K562 (cell line): Measurements from ENCODE around the gene EGR1. TPM values are rescaled to one million over a fixed set of nuclear protein-coding genes. Genes with fewer than 3 reads are reported as not detected.

Experiments
- ASH1L ChIP-seq: fragments of 450-650 bp; IDR thresholded peaks from 2 replicates; pipeline ENCODE4 v1.6.1; 2018; ENCODE audit warnings: borderline replicate concordance, mild to moderate bottlenecking, low read depth; ENCODE audit not compliant: partially characterized antibody
- BACH1 ChIP-seq: fragments of 200-800 bp; sonication (Bioruptor generic); IDR thresholded peaks from 2 replicates; pipeline ENCODE4 v1.6.1; 2016; ENCODE audit warnings: missing genetic modification characterization, missing compliant biosample characterization
- CBFA2T3 ChIP-seq: fragments of 450-650 bp; IDR thresholded peaks from 2 replicates; pipeline ENCODE4 v1.6.1; 2017
- CBX2 ChIP-seq: fragments of 200-600 bp; sonication (generic); IDR thresholded peaks from one replicate; pipeline ENCODE4 v1.6.1; 2012; ENCODE audit warnings: mild to moderate bottlenecking, low read length, inconsistent platforms; ENCODE audit not compliant: insufficient read depth, poor library complexity, severe bottlenecking
- CREM ChIP-seq: IDR thresholded peaks from 2 replicates; pipeline ENCODE4 v1.6.1; 2014; ENCODE audit warnings: antibody characterized with exemption, low read depth
- EGR1 ChIP-seq: fragments of 450-650 bp; conservative IDR thresholded peaks from 2 replicates; pipeline ENCODE4 v1.6.1; 2017; ENCODE audit warnings: mild to moderate bottlenecking
- GABPA ChIP-seq: fragments of 200-800 bp; sonication (Bioruptor generic); conservative IDR thresholded peaks from 2 replicates; pipeline ENCODE4 v1.6.1; 2016; ENCODE audit warnings: low read depth, missing genetic modification characterization, missing compliant biosample characterization
- HMG20A ChIP-seq: fragments of 450-650 bp; formaldehyde crosslinking; conservative IDR thresholded peaks from 2 replicates; pipeline ENCODE4 v1.4.0; 2020; ENCODE audit warnings: mild to moderate bottlenecking, mixed read lengths
- KAT8 ChIP-seq: fragments of 450-650 bp; IDR thresholded peaks from 2 replicates; pipeline ENCODE4 v1.6.1; 2016; ENCODE audit warnings: low read depth, mild to moderate bottlenecking
- KHSRP ChIP-seq: fragments of 450-650 bp; IDR thresholded peaks from 2 replicates; pipeline ENCODE4 v1.6.1; 2017
- NELFE ChIP-seq: IDR thresholded peaks from 2 replicates; pipeline ENCODE4 v1.6.1; 2011; ENCODE audit warnings: mild to moderate bottlenecking; ENCODE audit not compliant: insufficient read depth, insufficient read length
- NR4A1 ChIP-seq, 2 experiments: fragments of 250-450 bp in 1 of 2; fragments of 450-650 bp in 1 of 2; sonication (Bioruptor Pico) in 1 of 2; IDR thresholded peaks; 2 replicates each; pipeline versions ENCODE4 v1.4.0 to v1.6.1; 2016 to 2020; ENCODE audit warnings: mild to moderate bottlenecking in 2 of 2, missing compliant biosample characterization in 1 of 2, missing genetic modification characterization in 1 of 2, moderate library complexity in 1 of 2
- SP1 ChIP-seq: sonication (generic); formaldehyde crosslinking; IDR thresholded peaks from 2 replicates; pipeline ENCODE4 v1.8.1; 2022; ENCODE audit warnings: mild to moderate bottlenecking, missing genetic modification reagents
- TCF7 ChIP-seq: sonication (generic); IDR thresholded peaks from 2 replicates; pipeline ENCODE4 v1.6.1; 2016; ENCODE audit warnings: antibody characterized with exemption, borderline replicate concordance
- THRAP3 ChIP-seq: fragments of 450-650 bp; IDR thresholded peaks from 2 replicates; pipeline ENCODE4 v1.6.1; 2016; ENCODE audit warnings: mild to moderate bottlenecking, inconsistent platforms, borderline replicate concordance
- TRIM28 ChIP-seq: fragments of 450-650 bp; IDR thresholded peaks from 2 replicates; pipeline ENCODE4 v1.6.1; 2017
- ZBTB8A ChIP-seq: fragments of 450-650 bp; IDR thresholded peaks from 2 replicates; pipeline ENCODE4 v1.6.1; 2018; ENCODE audit warnings: mild to moderate bottlenecking, moderate library complexity; ENCODE audit not compliant: partially characterized antibody
- ZNF707 ChIP-seq: fragments of 250-450 bp; sonication (Bioruptor Pico); conservative IDR thresholded peaks from 2 replicates; pipeline ENCODE4 v1.8.0; 2022; ENCODE audit warnings: inconsistent platforms, mild to moderate bottlenecking, moderate library complexity
- polyA plus RNA-seq, 8 experiments: library from polyadenylated mRNA; depleted of rRNA in 4 of 8; stranded (reverse) in 5 of 8; unstranded in 3 of 8; fragments of >200 nt; fragmentation: Nextera tagmentation in 2 of 8; fragmentation: Illumina TruSeq in 1 of 8; extraction: Ambion mirVana in 2 of 8; extraction: Trizol in 1 of 8; gene quantifications; 2 replicates each; pipeline versions ENCODE4 v1.2.1 to v1.2.3, GENCODE V29; 2011 to 2014; ENCODE audit warnings: inconsistent platforms in 1 of 8, missing spikeins in 1 of 8
- total RNA-seq, 7 experiments: library from RNA; depleted of rRNA in 6 of 7; stranded (reverse); fragments of >200 nt in 6 of 7; fragmentation: Illumina TruSeq in 2 of 7; extraction: Trizol in 2 of 7; gene quantifications; 2 replicates each; pipeline versions ENCODE4 v1.2.1 to v1.2.3, GENCODE V29; 2011 to 2021; ENCODE audit warnings: low replicate concordance in 1 of 7
- TF ChIP-seq, protein P1 (sequence below): fragments of 250-450 bp; sonication (Bioruptor Pico); IDR thresholded peaks from 2 replicates; pipeline ENCODE4 v1.8.0; 2021; ENCODE audit warnings: borderline replicate concordance, mild to moderate bottlenecking, moderate library complexity; ENCODE audit not compliant: poor library complexity, severe bottlenecking
- TF ChIP-seq, protein P2 (sequence below), 2 experiments: fragments of 450-650 bp; IDR thresholded peaks; 2 replicates each; pipeline ENCODE4 v1.6.1; 2018; ENCODE audit warnings: mild to moderate bottlenecking in 2 of 2, low read depth in 1 of 2; ENCODE audit not compliant: partially characterized antibody in 2 of 2
- TF ChIP-seq, protein P3 (sequence below): IDR thresholded peaks from 3 replicates; pipeline ENCODE4 v1.6.1; 2011; ENCODE audit warnings: borderline replicate concordance, mild to moderate bottlenecking; ENCODE audit not compliant: insufficient read length, insufficient read depth
- TF ChIP-seq, protein P4 (sequence below): sonication (generic); formaldehyde crosslinking; IDR thresholded peaks from 2 replicates; pipeline ENCODE4 v1.8.1; 2023; ENCODE audit warnings: mild to moderate bottlenecking, missing genetic modification reagents, moderate library complexity

Gene EGR1
- total and polyA plus RNA-seq, 9 of the 15 experiments (the other 6 are each of a cell fraction or from before 2014, with no cell fraction given), result 1.3 to 132 (median 21.5) TPM

DNA sequence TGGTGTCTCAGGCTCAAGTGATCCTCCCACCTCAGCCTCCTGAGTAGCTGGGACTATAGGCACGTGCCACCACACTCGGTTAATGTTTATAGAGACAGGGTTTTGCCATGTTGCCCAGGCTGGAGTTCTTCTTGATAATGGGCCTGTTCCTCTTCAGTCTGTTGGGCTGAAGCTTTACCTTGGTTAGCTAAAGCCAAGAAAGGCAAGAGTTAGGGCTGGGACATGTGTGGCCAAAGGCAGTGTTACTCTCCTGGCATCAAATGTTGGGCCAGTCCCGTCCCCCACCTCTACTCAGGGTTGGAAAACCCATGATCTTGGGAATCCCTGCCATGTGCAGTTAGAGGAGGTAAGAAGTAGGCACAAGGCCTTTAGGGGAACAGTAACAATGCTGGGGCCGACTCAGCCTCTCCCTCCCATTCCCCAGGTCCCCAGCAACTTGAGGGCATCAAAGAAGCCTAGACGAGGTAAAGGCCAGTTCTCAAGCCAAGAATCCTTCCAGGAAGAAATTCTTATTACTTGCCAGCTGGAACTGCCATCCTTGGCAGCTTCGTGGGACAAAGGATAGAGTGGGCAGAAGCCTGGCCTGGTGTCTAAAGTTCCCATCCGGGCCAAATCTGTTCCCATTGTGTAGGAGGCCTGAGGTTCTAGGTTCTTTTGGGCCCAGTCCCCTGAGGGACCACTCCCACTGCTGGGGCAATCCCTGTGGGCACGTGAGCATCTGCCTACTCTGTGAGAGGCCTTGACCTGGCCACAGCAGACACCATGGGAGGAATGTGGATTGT, 4.5 kb downstream of the EGR1 start (continued):
- TF ChIP-seq, protein P1, sequence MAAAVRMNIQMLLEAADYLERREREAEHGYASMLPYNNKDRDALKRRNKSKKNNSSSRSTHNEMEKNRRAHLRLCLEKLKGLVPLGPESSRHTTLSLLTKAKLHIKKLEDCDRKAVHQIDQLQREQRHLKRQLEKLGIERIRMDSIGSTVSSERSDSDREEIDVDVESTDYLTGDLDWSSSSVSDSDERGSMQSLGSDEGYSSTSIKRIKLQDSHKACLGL (CRISPR knock-in tag), result no peak
- TF ChIP-seq SP1, result peak; percentile 84
- TF ChIP-seq, protein P2, sequence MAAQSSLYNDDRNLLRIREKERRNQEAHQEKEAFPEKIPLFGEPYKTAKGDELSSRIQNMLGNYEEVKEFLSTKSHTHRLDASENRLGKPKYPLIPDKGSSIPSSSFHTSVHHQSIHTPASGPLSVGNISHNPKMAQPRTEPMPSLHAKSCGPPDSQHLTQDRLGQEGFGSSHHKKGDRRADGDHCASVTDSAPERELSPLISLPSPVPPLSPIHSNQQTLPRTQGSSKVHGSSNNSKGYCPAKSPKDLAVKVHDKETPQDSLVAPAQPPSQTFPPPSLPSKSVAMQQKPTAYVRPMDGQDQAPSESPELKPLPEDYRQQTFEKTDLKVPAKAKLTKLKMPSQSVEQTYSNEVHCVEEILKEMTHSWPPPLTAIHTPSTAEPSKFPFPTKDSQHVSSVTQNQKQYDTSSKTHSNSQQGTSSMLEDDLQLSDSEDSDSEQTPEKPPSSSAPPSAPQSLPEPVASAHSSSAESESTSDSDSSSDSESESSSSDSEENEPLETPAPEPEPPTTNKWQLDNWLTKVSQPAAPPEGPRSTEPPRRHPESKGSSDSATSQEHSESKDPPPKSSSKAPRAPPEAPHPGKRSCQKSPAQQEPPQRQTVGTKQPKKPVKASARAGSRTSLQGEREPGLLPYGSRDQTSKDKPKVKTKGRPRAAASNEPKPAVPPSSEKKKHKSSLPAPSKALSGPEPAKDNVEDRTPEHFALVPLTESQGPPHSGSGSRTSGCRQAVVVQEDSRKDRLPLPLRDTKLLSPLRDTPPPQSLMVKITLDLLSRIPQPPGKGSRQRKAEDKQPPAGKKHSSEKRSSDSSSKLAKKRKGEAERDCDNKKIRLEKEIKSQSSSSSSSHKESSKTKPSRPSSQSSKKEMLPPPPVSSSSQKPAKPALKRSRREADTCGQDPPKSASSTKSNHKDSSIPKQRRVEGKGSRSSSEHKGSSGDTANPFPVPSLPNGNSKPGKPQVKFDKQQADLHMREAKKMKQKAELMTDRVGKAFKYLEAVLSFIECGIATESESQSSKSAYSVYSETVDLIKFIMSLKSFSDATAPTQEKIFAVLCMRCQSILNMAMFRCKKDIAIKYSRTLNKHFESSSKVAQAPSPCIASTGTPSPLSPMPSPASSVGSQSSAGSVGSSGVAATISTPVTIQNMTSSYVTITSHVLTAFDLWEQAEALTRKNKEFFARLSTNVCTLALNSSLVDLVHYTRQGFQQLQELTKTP (IDR thresholded peaks at IDR 0.05; ENCODE audit: low read depth in 1 of 2, partially characterized antibody in 2 of 2), result peak in 1 of 2 experiments; percentile 4
- TF ChIP-seq KAT8, result no peak
- TF ChIP-seq HMG20A (CRISPR knock-in tag), result no peak
- TF ChIP-seq CBX2, result no peak
- no peak for TF ChIP-seq KHSRP
- TF ChIP-seq ZBTB8A, result no peak
- TF ChIP-seq NELFE, result no peak
- no peak for TF ChIP-seq TRIM28
- no peak for TF ChIP-seq GABPA (tag)
- TF ChIP-seq ASH1L, result peak; percentile 14
- no peak for TF ChIP-seq CBFA2T3
- TF ChIP-seq EGR1, result peak; percentile 43
- TF ChIP-seq THRAP3, result no peak; the same call in none of the 2 replicates
- TF ChIP-seq NR4A1 (CRISPR knock-in tag; IDR thresholded peaks at IDR 0.05), result no peak
- no peak for TF ChIP-seq NR4A1 (tag; IDR thresholded peaks at IDR 0.05)
- no peak for TF ChIP-seq ZNF707 (CRISPR knock-in tag)
- TF ChIP-seq, protein P3, sequence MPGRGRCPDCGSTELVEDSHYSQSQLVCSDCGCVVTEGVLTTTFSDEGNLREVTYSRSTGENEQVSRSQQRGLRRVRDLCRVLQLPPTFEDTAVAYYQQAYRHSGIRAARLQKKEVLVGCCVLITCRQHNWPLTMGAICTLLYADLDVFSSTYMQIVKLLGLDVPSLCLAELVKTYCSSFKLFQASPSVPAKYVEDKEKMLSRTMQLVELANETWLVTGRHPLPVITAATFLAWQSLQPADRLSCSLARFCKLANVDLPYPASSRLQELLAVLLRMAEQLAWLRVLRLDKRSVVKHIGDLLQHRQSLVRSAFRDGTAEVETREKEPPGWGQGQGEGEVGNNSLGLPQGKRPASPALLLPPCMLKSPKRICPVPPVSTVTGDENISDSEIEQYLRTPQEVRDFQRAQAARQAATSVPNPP, result no peak
- no peak for TF ChIP-seq BACH1
- TF ChIP-seq CREM, result no peak
- TF ChIP-seq, protein P4, sequence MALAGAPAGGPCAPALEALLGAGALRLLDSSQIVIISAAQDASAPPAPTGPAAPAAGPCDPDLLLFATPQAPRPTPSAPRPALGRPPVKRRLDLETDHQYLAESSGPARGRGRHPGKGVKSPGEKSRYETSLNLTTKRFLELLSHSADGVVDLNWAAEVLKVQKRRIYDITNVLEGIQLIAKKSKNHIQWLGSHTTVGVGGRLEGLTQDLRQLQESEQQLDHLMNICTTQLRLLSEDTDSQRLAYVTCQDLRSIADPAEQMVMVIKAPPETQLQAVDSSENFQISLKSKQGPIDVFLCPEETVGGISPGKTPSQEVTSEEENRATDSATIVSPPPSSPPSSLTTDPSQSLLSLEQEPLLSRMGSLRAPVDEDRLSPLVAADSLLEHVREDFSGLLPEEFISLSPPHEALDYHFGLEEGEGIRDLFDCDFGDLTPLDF (CRISPR knock-in tag), result no peak; the same call in 1 of the 2 replicates
- no peak for TF ChIP-seq TCF7
